ENCODE measurements around the gene BPHL.
"Not testable (repeated sequence)": the region's sequence is repeated elsewhere in the genome, so short reads cannot be mapped to it uniquely, and the experiment has no call there.

DNA sequence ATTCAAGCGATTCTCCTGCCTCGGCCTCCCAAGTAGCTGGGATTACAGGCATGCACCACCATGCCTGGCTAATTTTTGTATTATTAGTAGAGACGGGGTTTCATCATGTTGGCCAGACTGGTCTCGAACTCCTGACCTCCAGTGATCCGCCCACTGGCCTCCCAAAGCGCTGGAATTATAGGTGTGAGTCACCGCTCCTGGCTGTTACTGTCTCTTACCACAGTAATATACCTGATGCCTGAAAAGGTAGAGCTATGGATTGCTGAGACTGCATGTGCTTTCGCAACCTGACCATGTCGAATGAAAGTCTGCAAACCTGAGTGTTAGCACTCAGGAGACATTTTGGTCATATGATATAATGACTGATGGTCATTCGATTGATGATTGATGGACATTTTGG, 70.7 kb downstream of the BPHL start:
- TF ChIP-seq, protein P1, sequence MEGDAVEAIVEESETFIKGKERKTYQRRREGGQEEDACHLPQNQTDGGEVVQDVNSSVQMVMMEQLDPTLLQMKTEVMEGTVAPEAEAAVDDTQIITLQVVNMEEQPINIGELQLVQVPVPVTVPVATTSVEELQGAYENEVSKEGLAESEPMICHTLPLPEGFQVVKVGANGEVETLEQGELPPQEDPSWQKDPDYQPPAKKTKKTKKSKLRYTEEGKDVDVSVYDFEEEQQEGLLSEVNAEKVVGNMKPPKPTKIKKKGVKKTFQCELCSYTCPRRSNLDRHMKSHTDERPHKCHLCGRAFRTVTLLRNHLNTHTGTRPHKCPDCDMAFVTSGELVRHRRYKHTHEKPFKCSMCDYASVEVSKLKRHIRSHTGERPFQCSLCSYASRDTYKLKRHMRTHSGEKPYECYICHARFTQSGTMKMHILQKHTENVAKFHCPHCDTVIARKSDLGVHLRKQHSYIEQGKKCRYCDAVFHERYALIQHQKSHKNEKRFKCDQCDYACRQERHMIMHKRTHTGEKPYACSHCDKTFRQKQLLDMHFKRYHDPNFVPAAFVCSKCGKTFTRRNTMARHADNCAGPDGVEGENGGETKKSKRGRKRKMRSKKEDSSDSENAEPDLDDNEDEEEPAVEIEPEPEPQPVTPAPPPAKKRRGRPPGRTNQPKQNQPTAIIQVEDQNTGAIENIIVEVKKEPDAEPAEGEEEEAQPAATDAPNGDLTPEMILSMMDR (IDR thresholded peaks at IDR 0.05) = not testable (repeated sequence)
- not testable (repeated sequence) for TF ChIP-seq POLR2A (IDR thresholded peaks at IDR 0.05); POLR2AphosphoS5 (IDR thresholded peaks at IDR 0.05; ENCODE audit: insufficient read depth in 1 of 2, low read depth in 1 of 2)

All from vagina (tissue), 2 donors.